Parietal lobe (tissue), 1 donor: Measurements from ENCODE around the gene SMIM20. TPM values are rescaled to one million over a fixed set of nuclear protein-coding genes. Genes with fewer than 3 reads are reported as not detected.

ENCODE experiments used
- total RNA-seq: library from RNA; depleted of rRNA; stranded (reverse); fragments of >200 nt; gene quantifications from one replicate; pipeline ENCODE4 v1.2.3, GENCODE V29; 2014

SMIM20 gene
- total RNA-seq = 14.7 TPM

DNA sequence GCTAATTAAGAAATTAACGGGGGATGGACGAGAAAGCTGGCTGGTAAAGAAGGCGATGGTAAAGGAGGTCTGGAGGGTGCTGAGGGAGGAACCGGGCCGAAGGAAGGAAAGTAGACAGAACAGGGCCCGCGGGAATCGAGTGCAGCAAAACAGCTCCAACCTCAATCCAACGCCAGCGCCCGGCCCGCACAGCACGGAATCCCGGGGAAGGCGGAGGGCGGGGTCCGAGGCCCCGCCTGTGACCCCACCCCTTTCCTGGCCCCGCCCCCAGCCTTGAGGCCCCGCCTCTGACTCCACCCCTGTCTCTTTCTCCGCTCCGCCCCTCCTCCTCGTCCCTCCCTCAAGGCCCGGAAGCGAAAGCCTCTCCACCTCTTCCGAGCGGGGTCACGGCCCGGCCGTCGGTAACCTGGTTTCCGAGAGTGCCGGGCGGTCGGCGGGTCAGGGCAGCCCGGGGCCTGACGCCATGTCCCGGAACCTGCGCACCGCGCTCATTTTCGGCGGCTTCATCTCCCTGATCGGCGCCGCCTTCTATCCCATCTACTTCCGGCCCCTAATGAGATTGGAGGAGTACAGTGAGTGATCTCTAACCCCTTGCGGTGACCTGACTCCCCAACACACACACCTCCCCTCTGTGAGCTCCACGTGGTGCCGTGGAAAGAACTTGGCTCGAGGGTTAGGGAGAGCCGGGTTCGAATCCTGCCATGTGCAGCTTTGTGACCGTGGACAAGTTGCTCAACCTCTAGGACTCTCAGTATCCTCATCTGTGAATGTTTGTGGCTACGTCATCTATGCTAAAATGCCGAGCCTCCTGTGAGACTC, at the start of gene SMIM20:
Gene SMIM20 (plus strand): TSS at position 370 of the 819 bp plus-strand sequence. CDS start 94 bp downstream, at position 464.

Other genes with a start within 250 kb of the SMIM20 start
- gene SEL1L3, start 51.2 kb upstream of the SMIM20 start, total RNA-seq = 155 TPM